Measurements from ENCODE around the gene IQCM.

GRCh38 chr4:149751174-149751573 is 64.5 kb downstream of the IQCM start:
- TF ChIP-seq CTCF (IDR thresholded peaks at IDR 0.05) (no peak), POLR2A (IDR thresholded peaks at IDR 0.05) (no peak)

Measured in breast epithelium (tissue), 3 donors.